K562 (cell line): Measurements from ENCODE around the gene NACC1. TPM values are rescaled to one million over a fixed set of nuclear protein-coding genes. Genes with fewer than 3 reads are reported as not detected.

Experiments used
- CBFB ChIP-seq: sonication (generic); formaldehyde crosslinking; IDR thresholded peaks from 2 replicates; pipeline ENCODE4 v1.4.0; 2020; ENCODE audit warnings: mild to moderate bottlenecking, missing genetic modification reagents
- CHD1 ChIP-seq: fragments of 200-600 bp; sonication (generic); IDR thresholded peaks from one replicate; pipeline ENCODE4 v1.6.1; 2012; ENCODE audit warnings: mild to moderate bottlenecking, moderate library complexity, low read length, inconsistent platforms
- ETV6 ChIP-seq, 3 experiments: fragments of 150-350 bp in 1 of 3; sonication (generic) in 1 of 3; formaldehyde crosslinking in 1 of 3; IDR thresholded peaks; 2 replicates each; pipeline versions ENCODE4 v1.6.1 to v1.8.0; 2014 to 2022; ENCODE audit warnings: borderline replicate concordance in 2 of 3, low read depth in 2 of 3, antibody characterized with exemption in 1 of 3, low read length in 1 of 3, mild to moderate bottlenecking in 1 of 3, missing genetic modification reagents in 1 of 3
- FOXP1 ChIP-seq: sonication (generic); formaldehyde crosslinking; IDR thresholded peaks from 2 replicates; pipeline ENCODE4 v1.8.0; 2022; ENCODE audit warnings: mild to moderate bottlenecking, missing genetic modification reagents
- HMGN3 ChIP-seq: IDR thresholded peaks from 2 replicates; pipeline ENCODE4 v1.6.1; 2011; ENCODE audit warnings: borderline replicate concordance, low read depth, mild to moderate bottlenecking, mixed read lengths, low read length; ENCODE audit not compliant: insufficient read length; ENCODE audit errors: extremely low read depth
- MYC ChIP-seq, 2 experiments: fragments of 250-450 bp in 1 of 2; sonication (Bioruptor Pico) in 1 of 2; IDR thresholded peaks; 2 replicates each; pipeline versions ENCODE4 v1.5.1 to v1.6.1; 2012 to 2021; ENCODE audit warnings: low read depth in 2 of 2, borderline replicate concordance in 1 of 2, improper control_type of control experiment in 1 of 2, low read length in 1 of 2, mild to moderate bottlenecking in 1 of 2, moderate library complexity in 1 of 2
- OTX1 ChIP-seq: fragments of 450-650 bp; formaldehyde crosslinking; IDR thresholded peaks from 2 replicates; pipeline ENCODE4 v1.4.0; 2022; ENCODE audit warnings: mild to moderate bottlenecking
- XRCC5 ChIP-seq: fragments of 200-400 bp; formaldehyde crosslinking; IDR thresholded peaks from 2 replicates; pipeline ENCODE4 v1.6.1; 2017; ENCODE audit warnings: low read depth, mild to moderate bottlenecking, low read length
- ZNF551 ChIP-seq: fragments of 250-450 bp; sonication (Bioruptor Pico); IDR thresholded peaks from 2 replicates; pipeline ENCODE4 v1.5.0; 2021; ENCODE audit warnings: mild to moderate bottlenecking, moderate library complexity
- ZNF583 ChIP-seq: fragments of 250-450 bp; sonication (Bioruptor Pico); IDR thresholded peaks from 2 replicates; pipeline ENCODE4 v1.4.0; 2020
- ZNF75A ChIP-seq: fragments of 450-650 bp; formaldehyde crosslinking; IDR thresholded peaks from 2 replicates; pipeline ENCODE4 v1.4.0; 2020; ENCODE audit warnings: mild to moderate bottlenecking
- polyA plus RNA-seq, 8 experiments: library from polyadenylated mRNA; depleted of rRNA in 4 of 8; stranded (reverse) in 5 of 8; unstranded in 3 of 8; fragments of >200 nt; fragmentation: Nextera tagmentation in 2 of 8; fragmentation: Illumina TruSeq in 1 of 8; extraction: Ambion mirVana in 2 of 8; extraction: Trizol in 1 of 8; gene quantifications; 2 replicates each; pipeline versions ENCODE4 v1.2.1 to v1.2.3, GENCODE V29; 2011 to 2014; ENCODE audit warnings: inconsistent platforms in 1 of 8, missing spikeins in 1 of 8
- total RNA-seq, 7 experiments: library from RNA; depleted of rRNA in 6 of 7; stranded (reverse); fragments of >200 nt in 6 of 7; fragmentation: Illumina TruSeq in 2 of 7; extraction: Trizol in 2 of 7; gene quantifications; 2 replicates each; pipeline versions ENCODE4 v1.2.1 to v1.2.3, GENCODE V29; 2011 to 2021; ENCODE audit warnings: low replicate concordance in 1 of 7
- TF ChIP-seq, protein P1 (sequence below): sonication (generic); formaldehyde crosslinking; IDR thresholded peaks from 2 replicates; pipeline ENCODE4 v1.8.0; 2022; ENCODE audit warnings: mild to moderate bottlenecking, missing genetic modification reagents
- TF ChIP-seq, protein P2 (sequence below): fragments of 450-650 bp; IDR thresholded peaks from 2 replicates; pipeline ENCODE4 v1.7.1; 2018; ENCODE audit warnings: mild to moderate bottlenecking, low read depth; ENCODE audit not compliant: partially characterized antibody
- TF ChIP-seq, protein P3 (sequence below): IDR thresholded peaks from 3 replicates; pipeline ENCODE4 v1.6.1; 2011; ENCODE audit warnings: borderline replicate concordance, mild to moderate bottlenecking, moderate library complexity; ENCODE audit not compliant: insufficient read length; ENCODE audit errors: extremely low read depth

Gene NACC1
- total and polyA plus RNA-seq, 9 of the 15 experiments (the other 6 are each of a cell fraction or from before 2014, with no cell fraction given) = 0.04 to 96.6 (median 25.8) TPM

DNA sequence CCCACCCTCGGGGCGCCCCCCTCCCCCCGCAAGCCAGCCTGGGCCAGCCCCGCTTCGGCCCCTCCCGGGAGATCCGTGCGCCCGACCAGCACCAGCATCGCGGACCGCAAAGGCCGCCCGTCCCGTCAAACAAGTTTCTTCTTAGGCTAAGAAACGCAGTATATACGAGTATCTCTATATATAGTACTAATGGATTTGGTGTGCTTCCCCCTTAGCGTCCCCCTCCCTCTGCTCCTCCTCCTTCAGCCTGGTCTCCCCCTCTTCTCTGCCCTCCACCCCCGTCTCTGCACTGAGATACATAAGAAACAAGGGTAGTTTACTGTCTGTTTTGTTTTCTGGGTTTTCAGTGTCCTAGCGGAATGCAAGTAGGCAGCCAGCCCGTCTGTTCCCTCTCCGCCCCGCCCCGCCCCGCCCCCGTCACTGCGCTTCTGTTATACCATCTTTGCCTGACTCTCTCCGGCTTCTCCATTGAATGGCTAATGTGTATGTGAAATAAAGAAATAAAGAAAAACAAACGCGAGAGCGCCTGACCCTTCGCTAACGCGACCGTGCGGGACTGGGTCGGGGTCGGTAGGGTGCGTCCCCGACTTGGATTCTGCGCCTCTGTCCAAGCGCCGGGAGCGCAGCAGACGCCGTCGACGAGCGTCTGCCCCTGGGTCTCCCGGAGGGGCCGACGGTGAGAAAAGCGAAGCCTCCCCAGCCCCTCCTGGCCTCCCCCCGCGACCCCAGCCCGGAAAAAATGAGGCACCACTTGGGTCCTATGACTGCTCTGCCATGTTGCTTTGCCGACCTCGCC lies 19.6 kb upstream of the NACC1 start (continued):
- TF ChIP-seq, protein P1, sequence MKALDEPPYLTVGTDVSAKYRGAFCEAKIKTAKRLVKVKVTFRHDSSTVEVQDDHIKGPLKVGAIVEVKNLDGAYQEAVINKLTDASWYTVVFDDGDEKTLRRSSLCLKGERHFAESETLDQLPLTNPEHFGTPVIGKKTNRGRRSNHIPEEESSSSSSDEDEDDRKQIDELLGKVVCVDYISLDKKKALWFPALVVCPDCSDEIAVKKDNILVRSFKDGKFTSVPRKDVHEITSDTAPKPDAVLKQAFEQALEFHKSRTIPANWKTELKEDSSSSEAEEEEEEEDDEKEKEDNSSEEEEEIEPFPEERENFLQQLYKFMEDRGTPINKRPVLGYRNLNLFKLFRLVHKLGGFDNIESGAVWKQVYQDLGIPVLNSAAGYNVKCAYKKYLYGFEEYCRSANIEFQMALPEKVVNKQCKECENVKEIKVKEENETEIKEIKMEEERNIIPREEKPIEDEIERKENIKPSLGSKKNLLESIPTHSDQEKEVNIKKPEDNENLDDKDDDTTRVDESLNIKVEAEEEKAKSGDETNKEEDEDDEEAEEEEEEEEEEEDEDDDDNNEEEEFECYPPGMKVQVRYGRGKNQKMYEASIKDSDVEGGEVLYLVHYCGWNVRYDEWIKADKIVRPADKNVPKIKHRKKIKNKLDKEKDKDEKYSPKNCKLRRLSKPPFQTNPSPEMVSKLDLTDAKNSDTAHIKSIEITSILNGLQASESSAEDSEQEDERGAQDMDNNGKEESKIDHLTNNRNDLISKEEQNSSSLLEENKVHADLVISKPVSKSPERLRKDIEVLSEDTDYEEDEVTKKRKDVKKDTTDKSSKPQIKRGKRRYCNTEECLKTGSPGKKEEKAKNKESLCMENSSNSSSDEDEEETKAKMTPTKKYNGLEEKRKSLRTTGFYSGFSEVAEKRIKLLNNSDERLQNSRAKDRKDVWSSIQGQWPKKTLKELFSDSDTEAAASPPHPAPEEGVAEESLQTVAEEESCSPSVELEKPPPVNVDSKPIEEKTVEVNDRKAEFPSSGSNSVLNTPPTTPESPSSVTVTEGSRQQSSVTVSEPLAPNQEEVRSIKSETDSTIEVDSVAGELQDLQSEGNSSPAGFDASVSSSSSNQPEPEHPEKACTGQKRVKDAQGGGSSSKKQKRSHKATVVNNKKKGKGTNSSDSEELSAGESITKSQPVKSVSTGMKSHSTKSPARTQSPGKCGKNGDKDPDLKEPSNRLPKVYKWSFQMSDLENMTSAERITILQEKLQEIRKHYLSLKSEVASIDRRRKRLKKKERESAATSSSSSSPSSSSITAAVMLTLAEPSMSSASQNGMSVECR (CRISPR knock-in tag) = no peak
- no peak for TF ChIP-seq HMGN3
- no peak for TF ChIP-seq MYC (IDR thresholded peaks at IDR 0.05; ENCODE audit: low read depth, low read length)
- peak; percentile 13; the same call in 1 of the 2 replicates for TF ChIP-seq MYC (CRISPR knock-in tag; IDR thresholded peaks at IDR 0.05; ENCODE audit: borderline replicate concordance, low read depth)
- no peak for TF ChIP-seq ETV6 (IDR thresholded peaks at IDR 0.05; ENCODE audit: borderline replicate concordance in 1 of 2, low read depth in 2 of 2, low read length in 1 of 2)
- no peak for TF ChIP-seq ETV6 (CRISPR knock-in tag; IDR thresholded peaks at IDR 0.05; ENCODE audit: borderline replicate concordance)
- TF ChIP-seq, protein P2, sequence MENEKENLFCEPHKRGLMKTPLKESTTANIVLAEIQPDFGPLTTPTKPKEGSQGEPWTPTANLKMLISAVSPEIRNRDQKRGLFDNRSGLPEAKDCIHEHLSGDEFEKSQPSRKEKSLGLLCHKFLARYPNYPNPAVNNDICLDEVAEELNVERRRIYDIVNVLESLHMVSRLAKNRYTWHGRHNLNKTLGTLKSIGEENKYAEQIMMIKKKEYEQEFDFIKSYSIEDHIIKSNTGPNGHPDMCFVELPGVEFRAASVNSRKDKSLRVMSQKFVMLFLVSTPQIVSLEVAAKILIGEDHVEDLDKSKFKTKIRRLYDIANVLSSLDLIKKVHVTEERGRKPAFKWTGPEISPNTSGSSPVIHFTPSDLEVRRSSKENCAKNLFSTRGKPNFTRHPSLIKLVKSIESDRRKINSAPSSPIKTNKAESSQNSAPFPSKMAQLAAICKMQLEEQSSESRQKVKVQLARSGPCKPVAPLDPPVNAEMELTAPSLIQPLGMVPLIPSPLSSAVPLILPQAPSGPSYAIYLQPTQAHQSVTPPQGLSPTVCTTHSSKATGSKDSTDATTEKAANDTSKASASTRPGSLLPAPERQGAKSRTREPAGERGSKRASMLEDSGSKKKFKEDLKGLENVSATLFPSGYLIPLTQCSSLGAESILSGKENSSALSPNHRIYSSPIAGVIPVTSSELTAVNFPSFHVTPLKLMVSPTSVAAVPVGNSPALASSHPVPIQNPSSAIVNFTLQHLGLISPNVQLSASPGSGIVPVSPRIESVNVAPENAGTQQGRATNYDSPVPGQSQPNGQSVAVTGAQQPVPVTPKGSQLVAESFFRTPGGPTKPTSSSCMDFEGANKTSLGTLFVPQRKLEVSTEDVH = peak; percentile 76
- TF ChIP-seq, protein P3, sequence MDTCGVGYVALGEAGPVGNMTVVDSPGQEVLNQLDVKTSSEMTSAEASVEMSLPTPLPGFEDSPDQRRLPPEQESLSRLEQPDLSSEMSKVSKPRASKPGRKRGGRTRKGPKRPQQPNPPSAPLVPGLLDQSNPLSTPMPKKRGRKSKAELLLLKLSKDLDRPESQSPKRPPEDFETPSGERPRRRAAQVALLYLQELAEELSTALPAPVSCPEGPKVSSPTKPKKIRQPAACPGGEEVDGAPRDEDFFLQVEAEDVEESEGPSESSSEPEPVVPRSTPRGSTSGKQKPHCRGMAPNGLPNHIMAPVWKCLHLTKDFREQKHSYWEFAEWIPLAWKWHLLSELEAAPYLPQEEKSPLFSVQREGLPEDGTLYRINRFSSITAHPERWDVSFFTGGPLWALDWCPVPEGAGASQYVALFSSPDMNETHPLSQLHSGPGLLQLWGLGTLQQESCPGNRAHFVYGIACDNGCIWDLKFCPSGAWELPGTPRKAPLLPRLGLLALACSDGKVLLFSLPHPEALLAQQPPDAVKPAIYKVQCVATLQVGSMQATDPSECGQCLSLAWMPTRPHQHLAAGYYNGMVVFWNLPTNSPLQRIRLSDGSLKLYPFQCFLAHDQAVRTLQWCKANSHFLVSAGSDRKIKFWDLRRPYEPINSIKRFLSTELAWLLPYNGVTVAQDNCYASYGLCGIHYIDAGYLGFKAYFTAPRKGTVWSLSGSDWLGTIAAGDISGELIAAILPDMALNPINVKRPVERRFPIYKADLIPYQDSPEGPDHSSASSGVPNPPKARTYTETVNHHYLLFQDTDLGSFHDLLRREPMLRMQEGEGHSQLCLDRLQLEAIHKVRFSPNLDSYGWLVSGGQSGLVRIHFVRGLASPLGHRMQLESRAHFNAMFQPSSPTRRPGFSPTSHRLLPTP = no peak
- TF ChIP-seq FOXP1 = peak; percentile 49; the same call in 1 of the 2 replicates
- no peak for TF ChIP-seq CHD1
- no peak for TF ChIP-seq CBFB (CRISPR knock-in tag)
- TF ChIP-seq OTX1 (CRISPR knock-in tag) = peak; percentile 95
- no peak for TF ChIP-seq ZNF583 (CRISPR knock-in tag)
- TF ChIP-seq ZNF75A (CRISPR knock-in tag) = no peak
- TF ChIP-seq XRCC5 = no peak
- TF ChIP-seq ZNF551 (CRISPR knock-in tag) = peak; percentile 82; the same call in 1 of the 2 replicates
